GM21423 (cell line): ENCODE data around the gene RBBP8NL.
"Not testable (repeated sequence)": the region's sequence is repeated elsewhere in the genome, so short reads cannot be mapped to it uniquely, and the experiment has no call there.

ENCODE experiments used
- ATAC-seq: cut with Tn5 transposase; IDR thresholded peaks from one replicate; pipeline ENCODE4 v1.9.1; 2021; ENCODE audit warnings: mild to moderate bottlenecking, moderate library complexity; ENCODE audit not compliant: unreplicated experiment

The RBBP8NL gene

GRCh38 chr20:62376112-62377063, 51.0 kb downstream of the RBBP8NL start:
- no peak for ATAC-seq

GRCh38 chr20:62374331-62375152, 52.8 kb downstream of the RBBP8NL start:
- ATAC-seq, result no peak

GRCh38 chr20:62373631-62374179, 53.6 kb downstream of the RBBP8NL start:
- ATAC-seq, result not testable (repeated sequence)

- ATAC-seq, result no peak
These were observed 55.0 kb downstream of the RBBP8NL start for GRCh38 chr20:62372042-62372993.

GRCh38 chr20:62371588-62372041, 55.7 kb downstream of the RBBP8NL start:
- no peak for ATAC-seq

GRCh38 chr20:62370807-62371587, 56.3 kb downstream of the RBBP8NL start:
- no peak for ATAC-seq

GRCh38 chr20:62370115-62370806, 57.1 kb downstream of the RBBP8NL start:
- ATAC-seq, result no peak

GRCh38 chr20:62369815-62370114, 57.6 kb downstream of the RBBP8NL start:
- ATAC-seq, result no peak

- ATAC-seq, result no peak
These were observed 58.1 kb downstream of the RBBP8NL start for GRCh38 chr20:62368976-62369814.

- ATAC-seq, result no peak
These were observed 58.9 kb downstream of the RBBP8NL start for GRCh38 chr20:62368392-62368975.

GRCh38 chr20:62367633-62368391, 59.5 kb downstream of the RBBP8NL start:
- no peak for ATAC-seq

- no peak for ATAC-seq
These were observed 60.2 kb downstream of the RBBP8NL start, which contains the start of gene LAMA5 for GRCh38 chr20:62367136-62367632. Gene LAMA5, minus strand, starts transcription at chr20:62367312. Its CDS starts 67 bp downstream, at chr20:62367245.

GRCh38 chr20:62366370-62367135, 60.8 kb downstream of the RBBP8NL start:
- ATAC-seq, result no peak

GRCh38 chr20:62365814-62366369, 61.4 kb downstream of the RBBP8NL start:
- no peak for ATAC-seq

GRCh38 chr20:62364911-62365736, 62.2 kb downstream of the RBBP8NL start:
- no peak for ATAC-seq
